ENCODE data around the gene EFR3B. TPM values are rescaled to one million over a fixed set of nuclear protein-coding genes. Genes with fewer than 3 reads are reported as not detected.

The EFR3B gene
- total RNA-seq, 1 donor from 2014 or later = 0.07 TPM

- Mint-ChIP-seq H3K27ac (no peak overlapping the region), H3K4me3 (no peak overlapping the region), H3K36me3 (ENCODE audit: low read depth) (no peaks in the 10 kb centered on the region), H3K4me1 (peaks cover 3% of the 10 kb centered on the region), H3K9me3 (no peaks in the 10 kb centered on the region), H3K27me3 (no peaks in the 10 kb centered on the region)
- ChIA-PET CTCF (no interaction called here), POLR2A (no interaction called here)
- TF ChIP-seq, protein P1, sequence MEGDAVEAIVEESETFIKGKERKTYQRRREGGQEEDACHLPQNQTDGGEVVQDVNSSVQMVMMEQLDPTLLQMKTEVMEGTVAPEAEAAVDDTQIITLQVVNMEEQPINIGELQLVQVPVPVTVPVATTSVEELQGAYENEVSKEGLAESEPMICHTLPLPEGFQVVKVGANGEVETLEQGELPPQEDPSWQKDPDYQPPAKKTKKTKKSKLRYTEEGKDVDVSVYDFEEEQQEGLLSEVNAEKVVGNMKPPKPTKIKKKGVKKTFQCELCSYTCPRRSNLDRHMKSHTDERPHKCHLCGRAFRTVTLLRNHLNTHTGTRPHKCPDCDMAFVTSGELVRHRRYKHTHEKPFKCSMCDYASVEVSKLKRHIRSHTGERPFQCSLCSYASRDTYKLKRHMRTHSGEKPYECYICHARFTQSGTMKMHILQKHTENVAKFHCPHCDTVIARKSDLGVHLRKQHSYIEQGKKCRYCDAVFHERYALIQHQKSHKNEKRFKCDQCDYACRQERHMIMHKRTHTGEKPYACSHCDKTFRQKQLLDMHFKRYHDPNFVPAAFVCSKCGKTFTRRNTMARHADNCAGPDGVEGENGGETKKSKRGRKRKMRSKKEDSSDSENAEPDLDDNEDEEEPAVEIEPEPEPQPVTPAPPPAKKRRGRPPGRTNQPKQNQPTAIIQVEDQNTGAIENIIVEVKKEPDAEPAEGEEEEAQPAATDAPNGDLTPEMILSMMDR (IDR thresholded peaks at IDR 0.05) = no peak
- DNase-seq = no peak
- ATAC-seq (ENCODE audit: low read depth) = no peak
- intact Hi-C loops (cut with micrococcal nuclease) = no loop called here
Observed at GRCh38 chr2:25018681-25019080, 23.2 kb upstream of the EFR3B start.

DNA sequence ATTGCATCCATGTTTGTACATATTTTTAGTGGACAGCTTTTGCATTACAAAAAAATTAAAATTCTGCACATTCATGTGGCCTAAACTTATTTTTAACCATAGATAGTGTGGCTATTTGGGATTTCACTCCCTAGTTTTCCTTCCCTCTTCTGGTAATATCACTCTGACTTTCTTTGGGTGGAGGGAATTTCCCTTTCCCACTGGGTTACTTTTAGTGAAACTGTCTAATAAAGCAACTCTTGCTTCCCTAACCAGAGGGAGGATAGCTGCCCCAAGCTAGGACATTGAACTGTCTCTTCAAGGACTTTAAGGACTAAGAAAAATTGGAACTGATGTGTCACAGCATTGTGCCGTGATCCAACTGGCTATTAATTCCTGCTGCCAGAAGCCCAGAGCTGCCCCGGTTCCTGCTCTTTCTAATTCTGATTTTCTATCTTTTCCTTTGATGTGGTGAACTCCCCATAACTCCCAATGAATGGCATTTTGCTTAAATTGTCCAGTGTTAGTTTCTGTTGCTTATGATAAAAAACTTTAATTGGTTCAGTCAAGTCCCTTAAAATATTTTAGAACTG is 20.0 kb upstream of the EFR3B start:
- ChIA-PET CTCF (no interaction called here), POLR2A (no interaction called here)
- Mint-ChIP-seq H3K9me3 (no peaks in the 10 kb centered on the region), H3K4me3 (no peak overlapping the region), H3K27me3 (peaks cover 3% of the 10 kb centered on the region), H3K4me1 (peaks cover 3% of the 10 kb centered on the region), H3K27ac (no peak overlapping the region), H3K36me3 (ENCODE audit: low read depth) (no peaks in the 10 kb centered on the region)
- ATAC-seq (ENCODE audit: low read depth) (no peak), DNase-seq (no peak)
- TF ChIP-seq, protein P1 (IDR thresholded peaks at IDR 0.05) = no peak
- intact Hi-C loops (cut with micrococcal nuclease) = no loop called here

GRCh38 chr2:25023333-25023732 is 18.5 kb upstream of the EFR3B start:
- CTCF ChIA-PET = no interaction called here
- no peaks in the 10 kb centered on the region for H3K36me3 Mint-ChIP-seq (ENCODE audit: low read depth)

DNA sequence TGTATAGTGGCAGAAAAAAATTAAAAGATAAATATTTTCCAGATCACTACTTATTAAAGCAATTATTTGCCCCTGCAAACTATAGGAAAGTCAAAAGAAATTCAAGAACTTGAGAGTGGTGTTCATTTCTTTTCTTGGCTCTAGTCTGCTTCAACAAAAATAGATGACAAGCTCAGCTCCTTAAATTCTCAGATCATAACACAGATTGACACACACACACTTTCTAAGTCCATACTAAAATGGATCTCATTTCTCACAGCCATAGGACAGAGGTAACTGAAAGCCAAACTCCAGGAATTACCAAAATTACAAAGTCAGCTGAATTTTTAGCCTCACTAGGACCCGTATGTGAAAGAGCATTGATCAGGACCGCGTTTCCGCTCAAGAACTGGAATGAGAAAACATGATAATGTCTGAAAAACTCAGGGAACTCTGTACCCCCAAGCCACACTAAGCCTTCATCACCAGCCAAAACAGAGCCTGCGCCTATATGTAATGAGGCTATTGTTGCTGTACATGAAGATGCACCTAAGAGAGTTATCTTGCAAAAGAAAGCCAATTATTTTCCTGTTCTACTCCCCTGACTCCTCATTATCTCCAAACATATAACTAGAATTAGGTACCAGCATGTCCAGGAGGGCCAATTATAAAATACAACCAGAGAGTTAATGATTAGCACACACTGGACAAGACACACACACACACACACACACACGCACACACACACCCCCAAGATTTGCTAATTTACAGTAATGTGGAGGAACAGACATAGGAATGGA is 16.5 kb upstream of the EFR3B start:
- H3K4me3 Mint-ChIP-seq = no peak overlapping the region
- no peaks in the 10 kb centered on the region for H3K36me3 Mint-ChIP-seq (ENCODE audit: low read depth)
- H3K27me3 Mint-ChIP-seq = peaks cover 3% of the 10 kb centered on the region
- H3K9me3 Mint-ChIP-seq = no peaks in the 10 kb centered on the region
- POLR2A ChIA-PET = no interaction called here
- H3K27ac Mint-ChIP-seq = no peak overlapping the region
- CTCF ChIA-PET = no interaction called here
- TF ChIP-seq, protein P1 (IDR thresholded peaks at IDR 0.05) = no peak
- H3K4me1 Mint-ChIP-seq = no peaks in the 10 kb centered on the region
- no peak for ATAC-seq (ENCODE audit: low read depth)
- DNase-seq = no peak
- intact Hi-C loops (cut with micrococcal nuclease) = no loop called here

More at GRCh38 chr2:25023333-25023732, 18.5 kb upstream of the EFR3B start:
- no peak overlapping the region for H3K4me3 Mint-ChIP-seq
- ATAC-seq (ENCODE audit: low read depth) = no peak
- H3K27ac Mint-ChIP-seq = no peak overlapping the region
- H3K9me3 Mint-ChIP-seq = no peaks in the 10 kb centered on the region
- TF ChIP-seq, protein P1 (IDR thresholded peaks at IDR 0.05) = no peak
- DNase-seq = no peak
- H3K4me1 Mint-ChIP-seq = no peaks in the 10 kb centered on the region
- intact Hi-C loops (cut with micrococcal nuclease) = no loop called here
- POLR2A ChIA-PET = no interaction called here
- H3K27me3 Mint-ChIP-seq = peaks cover 3% of the 10 kb centered on the region

GRCh38 chr2:25026008-25026530 is 15.8 kb upstream of the EFR3B start:
- no peak overlapping the region for H3K27ac Mint-ChIP-seq
- ChIA-PET POLR2A (no interaction called here), CTCF (no interaction called here)
- H3K4me1 Mint-ChIP-seq = peaks cover 4% of the 10 kb centered on the region
- no peaks in the 10 kb centered on the region for H3K36me3 Mint-ChIP-seq (ENCODE audit: low read depth)
- ATAC-seq (ENCODE audit: low read depth) = no peak
- no peak overlapping the region for H3K4me3 Mint-ChIP-seq
- H3K9me3 Mint-ChIP-seq = no peaks in the 10 kb centered on the region
- TF ChIP-seq, protein P1 (IDR thresholded peaks at IDR 0.05) = no peak
- intact Hi-C loops (cut with micrococcal nuclease) = no loop called here
- no peak for DNase-seq
- H3K27me3 Mint-ChIP-seq = peaks cover 3% of the 10 kb centered on the region
